K562 (cell line): ENCODE data around the gene DUS1L. TPM values are rescaled to one million over a fixed set of nuclear protein-coding genes. Genes with fewer than 3 reads are reported as not detected.

Source experiments
- ATAC-seq: fragments of 200-7000 bp; cut with Tn5 transposase; 3 replicates; pipeline ENCODE4 v1.9.1; 2020; ENCODE audit warnings: moderate library complexity
- BruUV-seq: library from RNA; stranded (reverse); fragments of 400-500 nt; replicated peaks from 2 replicates; lab custom pipeline; 2021; lab: Mats Ljungman, UMichigan
- CTCF ChIA-PET: fragments of 300-600 bp; formaldehyde crosslinking; extraction: SDS; loops from one replicate; lab custom pipeline; 2021; ENCODE audit warnings: low intra/inter-chr PET ratio; lab: Yijun Ruan, JAX
- POLR2A ChIA-PET: fragments of 300-600, 350-650 bp; sonication (Branson Sonifier 250); formaldehyde crosslinking; extraction: SDS; loops from one replicate; lab custom pipeline; 2021; ENCODE audit warnings: antibody characterized with exemption, inconsistent platforms; lab: Yijun Ruan, JAX
- DNase-seq, 4 experiments: peaks; one replicate each; pipeline versions ENCODE4 v3.0.0 to v3.0.0-alpha.2; 2011 to 2018; ENCODE audit warnings: low spot score in 3 of 4, mixed read lengths in 3 of 4; ENCODE audit errors: extremely low read depth in 1 of 4
- FAIRE-seq: peaks from 2 replicates; lab custom pipeline; 2011; peaks lifted over from hg19 to GRCh38; lab: Jason Lieb, UNC
- H2AFZ ChIP-seq: 2 replicates; pipeline ENCODE4 v1.6.0; 2011; ENCODE audit warnings: low read depth, low read length, control low read depth, inconsistent platforms
- H3K27ac ChIP-seq: fragments of 200-600 bp; 3 replicates; pipeline ENCODE4 v1.8.0; 2011; ENCODE audit warnings: low read depth, mild to moderate bottlenecking, control low read depth, inconsistent platforms, low read length, moderate library complexity, mixed read lengths; ENCODE audit errors: extremely low read depth
- H3K27me3 ChIP-seq, 2 experiments: fragments of 300-600 bp in 1 of 2; 2 replicates in 1 of 2; 3 replicates in 1 of 2; pipeline versions ENCODE4 v1.6.0 to v1.8.0; 2011; ENCODE audit warnings: inconsistent platforms in 2 of 2, low read length in 2 of 2, mild to moderate bottlenecking in 1 of 2, mixed read lengths in 1 of 2, moderate library complexity in 1 of 2; ENCODE audit not compliant: control insufficient read depth in 2 of 2, insufficient read depth in 2 of 2
- H3K36me3 ChIP-seq: fragments of 300-600 bp; 3 replicates; pipeline ENCODE4 v1.8.0; 2011; ENCODE audit warnings: mild to moderate bottlenecking, low read length, inconsistent platforms; ENCODE audit not compliant: control insufficient read depth, insufficient read depth
- H3K4me1 ChIP-seq, 2 experiments: fragments of 200-600 bp in 1 of 2; replicated peaks in 1 of 2; 2 replicates in 1 of 2; 3 replicates in 1 of 2; pipeline versions ENCODE4 v1.5.1 to v1.8.0; 2011; ENCODE audit warnings: inconsistent platforms in 2 of 2, low read length in 2 of 2, mild to moderate bottlenecking in 1 of 2, mixed read lengths in 1 of 2, moderate library complexity in 1 of 2; ENCODE audit not compliant: control insufficient read depth in 2 of 2, insufficient read depth in 2 of 2
- H3K4me2 ChIP-seq: 2 replicates; pipeline ENCODE4 v1.6.1; 2011; ENCODE audit warnings: low read length, control low read depth, inconsistent platforms, mixed read lengths; ENCODE audit not compliant: insufficient read depth
- H3K4me3 ChIP-seq: fragments of 200-600 bp; sonication (generic), shearing (Covaris generic); 2 replicates; pipeline ENCODE4 v1.5.1; 2016; ENCODE audit warnings: control low read depth, inconsistent platforms
- H3K79me2 ChIP-seq: fragments of 200-600 bp; 3 replicates; pipeline ENCODE4 v1.8.0; 2011; ENCODE audit warnings: low read length, inconsistent platforms; ENCODE audit not compliant: control insufficient read depth, insufficient read depth
- H3K9ac ChIP-seq, 2 experiments: 2 replicates each; pipeline versions ENCODE4 v1.6.0 to v1.6.1; 2011; ENCODE audit warnings: low read depth in 2 of 2, low read length in 2 of 2, control low read depth in 1 of 2, inconsistent platforms in 1 of 2, mild to moderate bottlenecking in 1 of 2, mixed read lengths in 1 of 2; ENCODE audit not compliant: insufficient read depth in 1 of 2
- H3K9me1 ChIP-seq: one replicate; pipeline ENCODE4 v1.6.0; 2011; ENCODE audit warnings: inconsistent platforms, mild to moderate bottlenecking, low read length, moderate library complexity; ENCODE audit not compliant: control insufficient read depth, insufficient read depth
- H3K9me3 ChIP-seq: replicated peaks from 2 replicates; pipeline ENCODE4 v1.5.1; 2011; ENCODE audit warnings: low read depth, low read length, inconsistent platforms; ENCODE audit not compliant: control insufficient read depth, insufficient read depth
- H4K20me1 ChIP-seq: replicated peaks from 2 replicates; pipeline ENCODE4 v1.6.1; 2011; ENCODE audit warnings: low read length, inconsistent platforms, mixed read lengths; ENCODE audit not compliant: control insufficient read depth, insufficient read depth
- GATA2 ChIP-seq: sonication (generic); formaldehyde crosslinking; IDR thresholded peaks from 2 replicates; pipeline ENCODE4 v1.4.0; 2020; ENCODE audit warnings: mild to moderate bottlenecking, missing genetic modification reagents
- GATAD2A ChIP-seq: fragments of 450-650 bp; IDR thresholded peaks from 2 replicates; pipeline ENCODE4 v1.6.1; 2017
- GATAD2B ChIP-seq: fragments of 450-650 bp; IDR thresholded peaks from 2 replicates; pipeline ENCODE4 v1.6.1; 2017; ENCODE audit warnings: mild to moderate bottlenecking, borderline replicate concordance
- KAT7 ChIP-seq: sonication (generic); formaldehyde crosslinking; IDR thresholded peaks from 2 replicates; pipeline ENCODE4 v1.8.0; 2022; ENCODE audit warnings: missing genetic modification reagents, mild to moderate bottlenecking, borderline replicate concordance
- PML ChIP-seq: IDR thresholded peaks from 2 replicates; pipeline ENCODE4 v1.6.1; 2012; ENCODE audit warnings: low read length, inconsistent platforms
- POLR2G ChIP-seq: fragments of 200-400 bp; formaldehyde crosslinking; IDR thresholded peaks from 2 replicates; pipeline ENCODE4 v1.6.1; 2017; ENCODE audit warnings: low read depth, mild to moderate bottlenecking, antibody characterized with exemption, low read length, moderate library complexity
- ZNF174 ChIP-seq: fragments of 250-450 bp; sonication (Bioruptor Pico); IDR thresholded peaks from 2 replicates; pipeline ENCODE4 v1.4.0; 2020; ENCODE audit warnings: mild to moderate bottlenecking
- ZNF830 ChIP-seq: fragments of 250-450 bp; sonication (Bioruptor Pico); IDR thresholded peaks from 2 replicates; pipeline ENCODE4 v1.5.0; 2021; ENCODE audit warnings: mild to moderate bottlenecking
- WGBS: fragments of 100-300 bp; shearing (Covaris generic); methylation state at CpG from one replicate; pipeline ENCODE4 v1.1.6; 2016; ENCODE audit warnings: low coverage, mixed read lengths; ENCODE audit not compliant: insufficient coverage; ENCODE audit errors: missing lambda C conversion rate; 5-methylcytosine and 5-hydroxymethylcytosine counted together
- in situ Hi-C: fragments of 300-500 bp; cut with MboI; formaldehyde crosslinking; loops from 4 replicates; pipeline ENCODE4 v1.15.0; 2018; ENCODE audit warnings: inconsistent platforms, mixed read lengths
- intact Hi-C: fragments of 100-400 bp; cut with micrococcal nuclease; formaldehyde crosslinking; loops from 2 replicates; pipeline ENCODE4 v1.14.2; 2022
- polyA plus RNA-seq, 8 experiments: library from polyadenylated mRNA; depleted of rRNA in 4 of 8; stranded (reverse) in 5 of 8; unstranded in 3 of 8; fragments of >200 nt; fragmentation: Nextera tagmentation in 2 of 8; fragmentation: Illumina TruSeq in 1 of 8; extraction: Ambion mirVana in 2 of 8; extraction: Trizol in 1 of 8; gene quantifications; 2 replicates each; pipeline versions ENCODE4 v1.2.1 to v1.2.3, GENCODE V29; 2011 to 2014; ENCODE audit warnings: inconsistent platforms in 1 of 8, missing spikeins in 1 of 8
- total RNA-seq, 7 experiments: library from RNA; depleted of rRNA in 6 of 7; stranded (reverse); fragments of >200 nt in 6 of 7; fragmentation: Illumina TruSeq in 2 of 7; extraction: Trizol in 2 of 7; gene quantifications; 2 replicates each; pipeline versions ENCODE4 v1.2.1 to v1.2.3, GENCODE V29; 2011 to 2021; ENCODE audit warnings: low replicate concordance in 1 of 7
- TF ChIP-seq, protein P1 (sequence below): sonication (generic); formaldehyde crosslinking; IDR thresholded peaks from 2 replicates; pipeline ENCODE4 v1.8.1; 2023; ENCODE audit warnings: mild to moderate bottlenecking, missing genetic modification reagents

DUS1L gene
- total and polyA plus RNA-seq, 9 of the 15 experiments (the other 6 are each of a cell fraction or from before 2014, with no cell fraction given) = 7.8 to 210 (median 83.9) TPM

DNA sequence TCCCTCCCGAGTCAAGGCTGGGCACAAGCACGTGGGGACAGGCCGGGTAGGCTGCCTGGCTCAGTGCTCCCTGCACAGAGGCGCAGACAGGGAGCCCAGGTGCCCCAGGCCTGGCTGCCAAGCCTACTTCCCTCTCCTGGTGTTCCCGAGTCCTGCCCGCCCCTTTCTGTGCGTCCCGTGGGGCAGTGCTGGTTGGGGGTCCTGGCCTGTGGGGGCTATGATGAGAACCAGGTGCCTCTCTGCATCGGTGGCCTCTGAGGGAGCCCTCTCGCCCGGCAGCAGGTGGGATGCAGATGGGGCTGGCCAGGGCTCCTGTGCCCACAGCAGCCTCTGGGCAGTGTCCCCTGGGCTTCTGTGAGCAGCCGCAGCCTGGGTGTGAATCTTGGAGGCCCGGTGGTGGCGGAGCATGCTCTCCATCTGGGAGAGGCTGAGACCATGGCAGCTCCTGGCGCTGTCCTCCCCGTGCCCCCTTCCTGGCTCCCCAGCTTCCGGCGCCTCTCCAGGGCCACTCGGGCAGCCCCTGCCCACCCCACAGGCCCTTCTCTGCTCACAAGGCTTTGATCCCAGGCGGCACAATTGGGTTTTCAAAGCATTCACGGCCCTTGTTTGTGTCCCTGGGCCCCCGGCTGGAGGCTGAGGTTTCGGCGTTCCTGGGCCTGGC lies 50.2 kb downstream of the DUS1L start:
- Histone ChIP-seq H3K36me3 (peaks cover 23% of the 10 kb centered on the region; the same call in 1 of the 3 replicates), H3K4me1 (peaks cover 5 to 94% of the 10 kb centered on the region in 2 experiments; a peak in 3 of 5 replicates), H2AFZ (no peak overlapping the region), H3K27me3 (no peaks in the 10 kb centered on the region), H3K9me3 (no peaks in the 10 kb centered on the region), H3K9ac (peak overlapping the region in 1 of 2 experiments; percentile 48; a peak in 2 of 4 replicates), H4K20me1 (peaks cover 6% of the 10 kb centered on the region; the same call in 1 of the 2 replicates), H3K4me2 (no peak overlapping the region), H3K79me2 (peaks cover 5% of the 10 kb centered on the region), H3K27ac (no peak overlapping the region), H3K9me1 (no peaks in the 10 kb centered on the region), H3K4me3 (no peak overlapping the region)
- intact Hi-C loops (no loop called here), in situ Hi-C loops (no loop called here)
- no peak for DNase-seq
- ATAC-seq = no peak
- POLR2A ChIA-PET = no interaction called here
- FAIRE-seq = no peak
- CTCF ChIA-PET = no interaction called here
- WGBS = 64% methylated on average over 24 of the region's 24 CpGs
- TF ChIP-seq POLR2G (peak; percentile 33; the same call in 1 of the 2 replicates), ZNF830 (CRISPR knock-in tag) (no peak), GATAD2A (no peak), GATA2 (CRISPR knock-in tag) (no peak), ZNF174 (CRISPR knock-in tag) (no peak), PML (no peak), GATAD2B (no peak), KAT7 (no peak)
- TF ChIP-seq, protein P1, sequence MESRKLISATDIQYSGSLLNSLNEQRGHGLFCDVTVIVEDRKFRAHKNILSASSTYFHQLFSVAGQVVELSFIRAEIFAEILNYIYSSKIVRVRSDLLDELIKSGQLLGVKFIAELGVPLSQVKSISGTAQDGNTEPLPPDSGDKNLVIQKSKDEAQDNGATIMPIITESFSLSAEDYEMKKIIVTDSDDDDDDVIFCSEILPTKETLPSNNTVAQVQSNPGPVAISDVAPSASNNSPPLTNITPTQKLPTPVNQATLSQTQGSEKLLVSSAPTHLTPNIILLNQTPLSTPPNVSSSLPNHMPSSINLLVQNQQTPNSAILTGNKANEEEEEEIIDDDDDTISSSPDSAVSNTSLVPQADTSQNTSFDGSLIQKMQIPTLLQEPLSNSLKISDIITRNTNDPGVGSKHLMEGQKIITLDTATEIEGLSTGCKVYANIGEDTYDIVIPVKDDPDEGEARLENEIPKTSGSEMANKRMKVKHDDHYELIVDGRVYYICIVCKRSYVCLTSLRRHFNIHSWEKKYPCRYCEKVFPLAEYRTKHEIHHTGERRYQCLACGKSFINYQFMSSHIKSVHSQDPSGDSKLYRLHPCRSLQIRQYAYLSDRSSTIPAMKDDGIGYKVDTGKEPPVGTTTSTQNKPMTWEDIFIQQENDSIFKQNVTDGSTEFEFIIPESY (CRISPR knock-in tag) = peak; percentile 42; the same call in 1 of the 2 replicates
- BruUV-seq = no TSS peak
